Measurements from ENCODE around the gene GPC6.

DNA sequence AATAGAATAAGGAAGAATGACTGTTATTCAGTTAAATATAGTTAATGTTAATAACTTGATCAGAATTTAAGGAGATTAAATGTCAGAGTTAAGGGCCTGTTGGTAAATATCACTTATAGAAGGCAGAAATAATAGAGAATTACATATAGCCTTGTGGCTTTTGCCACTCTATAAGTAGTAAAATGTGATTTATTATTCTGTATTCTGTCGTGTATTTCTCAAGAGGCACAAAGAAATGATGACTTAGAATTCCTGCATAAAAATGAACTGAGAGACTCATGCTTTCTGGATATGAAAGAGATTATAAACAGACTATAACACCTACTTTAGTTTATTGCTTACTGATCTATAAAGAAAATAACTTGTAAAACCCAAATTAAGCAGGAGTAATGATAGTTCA lies 40.1 kb downstream of the GPC6 start:
- TF ChIP-seq EZH2 (IDR thresholded peaks at IDR 0.05; ENCODE audit: low read depth), result no peak
- TF ChIP-seq, protein P1, sequence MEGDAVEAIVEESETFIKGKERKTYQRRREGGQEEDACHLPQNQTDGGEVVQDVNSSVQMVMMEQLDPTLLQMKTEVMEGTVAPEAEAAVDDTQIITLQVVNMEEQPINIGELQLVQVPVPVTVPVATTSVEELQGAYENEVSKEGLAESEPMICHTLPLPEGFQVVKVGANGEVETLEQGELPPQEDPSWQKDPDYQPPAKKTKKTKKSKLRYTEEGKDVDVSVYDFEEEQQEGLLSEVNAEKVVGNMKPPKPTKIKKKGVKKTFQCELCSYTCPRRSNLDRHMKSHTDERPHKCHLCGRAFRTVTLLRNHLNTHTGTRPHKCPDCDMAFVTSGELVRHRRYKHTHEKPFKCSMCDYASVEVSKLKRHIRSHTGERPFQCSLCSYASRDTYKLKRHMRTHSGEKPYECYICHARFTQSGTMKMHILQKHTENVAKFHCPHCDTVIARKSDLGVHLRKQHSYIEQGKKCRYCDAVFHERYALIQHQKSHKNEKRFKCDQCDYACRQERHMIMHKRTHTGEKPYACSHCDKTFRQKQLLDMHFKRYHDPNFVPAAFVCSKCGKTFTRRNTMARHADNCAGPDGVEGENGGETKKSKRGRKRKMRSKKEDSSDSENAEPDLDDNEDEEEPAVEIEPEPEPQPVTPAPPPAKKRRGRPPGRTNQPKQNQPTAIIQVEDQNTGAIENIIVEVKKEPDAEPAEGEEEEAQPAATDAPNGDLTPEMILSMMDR (conservative IDR thresholded peaks at IDR 0.05), result no peak
